ENCODE measurements around the gene TMSB10.
"Not testable (repeated sequence)": the region's sequence is repeated elsewhere in the genome, so short reads cannot be mapped to it uniquely, and the experiment has no call there.

TMSB10 gene

GRCh38 chr2:84905181-84906107 lies at the start of gene TMSB10:
TMSB10 (plus strand) TSS chr2:84905656.
- DNase-seq (ENCODE audit: low read depth in 2 of 2), result peak; percentile 68 to 76

GRCh38 chr2:84855731-84856130 lies 49.7 kb upstream of the TMSB10 start:
- no peak for DNase-seq (ENCODE audit: low read depth in 2 of 2)

- peak in 1 of 2 donors; percentile 55 for DNase-seq (ENCODE audit: low read depth in 2 of 2)
Measured at GRCh38 chr2:84856787-84857186, 48.7 kb upstream of the TMSB10 start.

GRCh38 chr2:84857566-84857965 lies 47.9 kb upstream of the TMSB10 start:
- DNase-seq (ENCODE audit: low read depth in 2 of 2), result no peak

- no peak for DNase-seq (ENCODE audit: low read depth in 2 of 2)
Measured at GRCh38 chr2:84858123-84858522, 47.3 kb upstream of the TMSB10 start.

GRCh38 chr2:84858937-84859336 lies 46.5 kb upstream of the TMSB10 start:
- DNase-seq (ENCODE audit: low read depth in 2 of 2), result no peak

GRCh38 chr2:84861539-84861938 lies 43.9 kb upstream of the TMSB10 start:
- DNase-seq (ENCODE audit: low read depth in 2 of 2), result no peak

- DNase-seq (ENCODE audit: low read depth in 2 of 2), result no peak
Measured at GRCh38 chr2:84862006-84862405, 43.5 kb upstream of the TMSB10 start.

- no peak for DNase-seq (ENCODE audit: low read depth in 2 of 2)
Measured at GRCh38 chr2:84865181-84865783, 40.2 kb upstream of the TMSB10 start.

- no peak for DNase-seq (ENCODE audit: low read depth in 2 of 2)
Measured at GRCh38 chr2:84866122-84866521, 39.3 kb upstream of the TMSB10 start.

GRCh38 chr2:84868327-84868726 lies 37.1 kb upstream of the TMSB10 start:
- not testable (repeated sequence) for DNase-seq (ENCODE audit: low read depth in 2 of 2)

- no peak for DNase-seq (ENCODE audit: low read depth in 2 of 2)
Measured at GRCh38 chr2:84870306-84870705, 35.1 kb upstream of the TMSB10 start.

GRCh38 chr2:84872691-84873090 lies 32.8 kb upstream of the TMSB10 start:
- DNase-seq (ENCODE audit: low read depth in 2 of 2), result not testable (repeated sequence)

- DNase-seq (ENCODE audit: low read depth in 2 of 2), result no peak
Measured at GRCh38 chr2:84873350-84873749, 32.1 kb upstream of the TMSB10 start.

- DNase-seq (ENCODE audit: low read depth in 2 of 2), result no peak
Measured at GRCh38 chr2:84874381-84875212, 30.9 kb upstream of the TMSB10 start.

GRCh38 chr2:84875213-84875560 lies 30.3 kb upstream of the TMSB10 start:
- DNase-seq (ENCODE audit: low read depth in 2 of 2), result no peak

GRCh38 chr2:84875619-84876018 lies 29.8 kb upstream of the TMSB10 start:
- DNase-seq (ENCODE audit: low read depth in 2 of 2), result not testable (repeated sequence)

GRCh38 chr2:84876369-84876768 lies 29.1 kb upstream of the TMSB10 start:
- DNase-seq (ENCODE audit: low read depth in 2 of 2), result no peak

GRCh38 chr2:84878459-84878858 lies 27.0 kb upstream of the TMSB10 start:
- no peak for DNase-seq (ENCODE audit: low read depth in 2 of 2)

GRCh38 chr2:84878896-84879583 lies 26.4 kb upstream of the TMSB10 start:
- DNase-seq (ENCODE audit: low read depth in 2 of 2), result no peak

- DNase-seq (ENCODE audit: low read depth in 2 of 2), result no peak
Measured at GRCh38 chr2:84879584-84880394, 25.7 kb upstream of the TMSB10 start.

Data from stimulated activated CD8-positive, alpha-beta memory T cell treated with anti-CD3 and anti-CD28 coated beads, Interleukin-15, amount 100 ng/mL, for 48 hours (primary cell).